Measurements from ENCODE around the gene CNTNAP5. TPM values are rescaled to one million over a fixed set of nuclear protein-coding genes. Genes with fewer than 3 reads are reported as not detected.

CNTNAP5 gene
- total and polyA plus RNA-seq, 2 of the 8 experiments (the other 6 are each of a cell fraction or from before 2014, with no cell fraction given) = 0.11 to 0.76 TPM

DNA sequence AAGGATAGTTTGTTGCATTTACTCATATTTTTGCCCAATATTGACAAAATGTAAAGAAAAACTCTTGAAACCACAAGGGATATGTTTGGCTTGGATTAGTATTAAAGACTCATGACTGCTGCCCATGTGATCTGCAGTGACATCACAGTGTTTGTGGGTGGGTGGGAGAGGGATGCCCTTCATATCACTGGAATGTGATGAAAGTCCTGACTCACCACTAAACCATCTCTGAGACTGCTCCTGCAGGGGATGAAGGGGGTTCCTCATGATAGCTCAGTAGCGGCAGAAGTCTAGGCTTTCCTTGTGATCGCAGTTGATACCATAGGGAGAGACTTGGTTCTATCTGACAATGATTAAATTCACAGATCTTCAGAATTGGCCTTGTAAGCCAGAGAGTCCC lies 451.2 kb downstream of the CNTNAP5 start (continued):
- TF ChIP-seq CTCF (IDR thresholded peaks at IDR 0.05; ENCODE audit: control extremely low read depth in 1 of 3, insufficient read depth in 1 of 3, low read depth in 1 of 3, low read length in 3 of 3) (no peak), RFX5 (IDR thresholded peaks at IDR 0.05; ENCODE audit: borderline replicate concordance, low read depth, low read length) (no peak), CTBP2 (IDR thresholded peaks at IDR 0.05; ENCODE audit: borderline replicate concordance, insufficient read depth, insufficient read length, low read length) (no peak), GABPA (IDR thresholded peaks at IDR 0.05; ENCODE audit: borderline replicate concordance, insufficient read depth, low read length) (no peak)

Data from H1 (cell line).